Fibroblast of skin of back (primary cell): Measurements from ENCODE around the gene RFESD. TPM values are rescaled to one million over a fixed set of nuclear protein-coding genes. Genes with fewer than 3 reads are reported as not detected.

ENCODE experiments used
- DNase-seq: peaks from one replicate; pipeline ENCODE4 v3.0.0-alpha.2; 2013
- polyA plus RNA-seq, 2 experiments: library from polyadenylated mRNA; unstranded; fragments of 120-200 nt; gene quantifications; one replicate each; pipeline ENCODE4 v1.2.1, GENCODE V29; 2013; ENCODE audit not compliant: insufficient read length in 2 of 2

The RFESD gene
- 2.0 TPM for polyA plus RNA-seq (2013, experiment 1 of 2; ENCODE audit: insufficient read length)
- 1.9 TPM for polyA plus RNA-seq (2013, experiment 2 of 2; ENCODE audit: insufficient read length)

DNA sequence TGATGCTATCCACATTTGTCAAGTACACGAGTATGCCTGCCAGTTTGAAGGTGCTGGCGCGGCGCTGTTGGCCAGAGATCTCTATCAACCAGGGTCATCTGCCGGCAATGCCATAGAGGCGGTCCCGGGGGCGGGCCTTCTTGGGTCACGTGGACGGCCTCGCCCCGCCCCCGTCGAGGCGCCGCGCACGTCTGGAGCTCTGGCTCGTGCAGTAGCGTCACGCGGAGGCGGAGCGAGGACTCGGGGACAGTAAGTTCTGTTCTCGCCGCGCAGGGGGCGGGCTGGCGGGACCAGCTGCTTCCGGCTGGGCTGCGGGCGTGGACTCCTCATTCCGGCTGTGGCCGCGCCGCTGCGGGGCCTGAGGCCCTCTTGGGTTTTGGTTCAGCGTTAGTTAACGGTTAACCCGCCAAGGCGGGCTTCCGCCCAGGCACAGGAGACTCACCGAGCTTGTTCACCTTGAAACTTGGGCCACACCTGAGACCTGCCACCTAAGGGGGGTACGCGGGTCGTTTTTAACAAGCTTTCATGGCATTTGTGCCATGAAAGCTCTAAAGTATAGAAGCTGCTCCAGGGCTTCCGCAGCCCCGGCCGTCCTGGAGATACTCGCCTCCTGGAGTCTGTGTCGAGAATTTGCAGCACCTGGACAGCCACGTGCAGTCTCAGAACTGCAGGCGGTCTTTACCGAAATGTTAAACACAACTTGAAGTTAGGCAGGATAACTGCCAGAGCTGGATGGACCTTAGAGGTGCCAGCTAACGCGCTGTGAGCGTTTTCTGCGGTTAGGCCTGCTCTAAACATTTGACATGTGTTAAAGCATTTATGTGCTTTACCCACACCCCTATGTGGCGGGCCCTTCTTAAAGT is at the start of gene RFESD:
RFESD (plus strand) TSS at position 209 of the 863 bp plus-strand sequence. CDS start 5,495 bp downstream, outside the sequence.
- peak; percentile 96 for DNase-seq

DNA sequence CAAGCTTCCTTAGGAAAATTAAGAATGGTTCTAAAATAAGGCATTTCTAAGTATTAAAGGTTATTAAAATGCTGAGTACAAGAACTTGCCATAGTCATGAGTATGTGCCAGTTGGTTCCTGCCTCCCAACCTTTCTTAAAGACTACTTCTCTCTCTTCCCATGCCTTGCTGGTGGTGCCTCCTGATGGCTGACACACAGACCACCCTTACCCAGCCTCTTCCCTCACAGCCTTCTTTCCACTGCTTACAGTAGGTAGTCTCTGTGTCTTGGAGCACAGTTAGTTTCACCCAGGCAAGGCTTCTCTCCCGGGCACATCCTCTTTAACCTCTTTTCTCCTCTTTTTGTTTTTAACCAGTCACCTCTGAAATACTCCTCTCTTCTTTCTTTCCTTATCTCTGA is 47.3 kb upstream of the RFESD start:
- no peak for DNase-seq

- peak; percentile 69 for DNase-seq
Measured at GRCh38 chr5:95600557-95600956, 46.0 kb upstream of the RFESD start.

DNA sequence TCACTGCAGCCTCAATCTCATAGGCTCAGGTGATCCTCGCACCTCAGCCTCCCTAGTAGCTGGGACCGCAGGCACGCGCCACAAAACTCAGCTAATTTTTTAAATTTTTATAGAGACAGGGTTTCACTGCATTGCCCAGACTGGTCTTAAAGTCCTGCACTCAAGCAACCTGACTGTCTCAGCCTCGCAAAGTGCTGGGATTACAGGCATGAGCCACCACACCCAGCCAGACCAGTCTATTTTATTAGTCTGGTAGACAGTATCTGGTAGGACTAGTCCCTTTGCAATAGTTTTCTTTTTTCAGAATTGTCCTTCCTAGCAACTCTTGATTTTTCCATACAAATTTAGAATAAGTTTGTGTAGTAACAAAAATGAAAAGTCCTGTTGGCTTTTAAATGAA is 40.8 kb upstream of the RFESD start:
- no peak for DNase-seq

DNA sequence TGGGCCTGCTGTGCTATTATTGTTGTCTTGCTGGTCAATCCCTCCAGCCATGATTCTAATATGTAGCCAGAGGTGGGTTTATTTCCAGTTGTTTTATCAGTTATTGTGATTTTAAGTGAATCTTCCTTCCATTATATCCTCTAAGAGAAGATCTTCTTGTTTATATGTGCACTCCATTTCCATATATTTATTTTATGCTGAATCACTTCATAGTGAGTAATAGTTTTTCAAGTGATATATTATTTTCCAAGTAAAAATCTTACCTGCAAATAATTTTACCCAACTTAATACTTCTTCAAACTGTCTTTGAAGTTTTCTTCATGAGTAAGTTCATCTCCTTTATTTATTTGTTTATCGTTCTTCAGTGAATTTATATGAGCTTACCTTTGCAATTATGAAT is 40.2 kb upstream of the RFESD start:
- DNase-seq, result no peak

DNA sequence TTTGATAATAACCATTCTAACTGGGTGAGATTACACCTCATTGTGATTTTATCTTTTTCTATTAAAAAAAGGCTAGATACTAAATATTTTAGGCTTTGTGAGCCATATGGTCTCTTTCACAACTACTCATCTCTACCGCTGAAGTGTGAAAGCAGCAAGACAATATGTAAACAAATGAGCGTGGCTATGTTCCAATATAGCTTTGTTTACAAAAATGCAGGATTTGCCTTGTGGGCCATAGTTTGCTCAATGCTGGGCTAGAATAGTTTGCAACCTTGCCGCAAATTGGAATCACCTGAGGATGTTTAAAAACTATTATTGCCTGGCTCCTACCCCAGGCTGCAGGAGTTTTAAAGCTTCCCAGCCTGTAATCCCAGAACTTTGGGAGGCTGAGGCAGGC is 36.9 kb upstream of the RFESD start:
- no peak for DNase-seq

- DNase-seq, result no peak
Measured at GRCh38 chr5:95610546-95610945, 36.0 kb upstream of the RFESD start.

- no peak for DNase-seq
Measured at GRCh38 chr5:95611396-95611795, 35.2 kb upstream of the RFESD start.

GRCh38 chr5:95613514-95613913 is 33.1 kb upstream of the RFESD start:
- DNase-seq, result no peak

GRCh38 chr5:95615164-95615467 is 31.5 kb upstream of the RFESD start:
- no peak for DNase-seq

DNA sequence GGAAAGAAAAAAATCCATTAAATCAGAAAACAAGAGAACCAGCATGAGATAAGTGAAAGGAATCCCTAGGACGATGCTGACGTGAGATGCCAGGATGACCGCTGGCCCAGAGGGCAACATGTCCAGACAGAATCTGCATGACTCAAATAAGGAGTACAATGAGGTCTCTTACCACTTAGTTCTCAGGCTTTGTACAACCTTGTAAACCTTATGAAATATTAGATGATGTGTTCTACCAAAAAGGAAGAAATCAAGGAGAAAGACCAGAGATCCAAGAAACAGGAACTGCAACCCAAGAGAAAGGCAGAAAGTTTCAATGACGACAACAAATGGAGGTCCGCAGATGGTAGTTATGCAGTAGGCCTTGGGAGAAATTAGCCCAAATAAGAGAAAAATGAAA is 29.5 kb upstream of the RFESD start:
- DNase-seq, result no peak

DNA sequence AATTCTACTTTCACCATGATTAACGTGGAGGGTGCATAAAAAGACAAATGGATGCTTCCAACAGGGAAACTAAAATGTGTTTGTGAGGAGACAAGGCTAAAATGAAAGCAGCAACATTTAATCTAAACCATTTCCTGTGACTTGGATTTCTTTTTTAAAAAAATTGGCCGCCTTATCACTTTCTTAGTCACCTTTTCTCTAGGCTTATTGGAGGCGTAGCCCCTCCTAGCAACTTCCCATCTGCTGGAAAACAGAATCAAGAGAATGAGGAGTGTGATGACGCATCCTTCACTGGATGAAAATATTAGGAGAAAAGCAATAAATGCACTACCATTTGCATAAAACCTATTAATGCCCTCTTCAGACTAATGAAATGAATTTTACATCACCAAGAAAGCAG is 27.5 kb upstream of the RFESD start:
- peak; percentile 19 for DNase-seq

- DNase-seq, result no peak
Measured at GRCh38 chr5:95619514-95620029, 27.0 kb upstream of the RFESD start.

DNA sequence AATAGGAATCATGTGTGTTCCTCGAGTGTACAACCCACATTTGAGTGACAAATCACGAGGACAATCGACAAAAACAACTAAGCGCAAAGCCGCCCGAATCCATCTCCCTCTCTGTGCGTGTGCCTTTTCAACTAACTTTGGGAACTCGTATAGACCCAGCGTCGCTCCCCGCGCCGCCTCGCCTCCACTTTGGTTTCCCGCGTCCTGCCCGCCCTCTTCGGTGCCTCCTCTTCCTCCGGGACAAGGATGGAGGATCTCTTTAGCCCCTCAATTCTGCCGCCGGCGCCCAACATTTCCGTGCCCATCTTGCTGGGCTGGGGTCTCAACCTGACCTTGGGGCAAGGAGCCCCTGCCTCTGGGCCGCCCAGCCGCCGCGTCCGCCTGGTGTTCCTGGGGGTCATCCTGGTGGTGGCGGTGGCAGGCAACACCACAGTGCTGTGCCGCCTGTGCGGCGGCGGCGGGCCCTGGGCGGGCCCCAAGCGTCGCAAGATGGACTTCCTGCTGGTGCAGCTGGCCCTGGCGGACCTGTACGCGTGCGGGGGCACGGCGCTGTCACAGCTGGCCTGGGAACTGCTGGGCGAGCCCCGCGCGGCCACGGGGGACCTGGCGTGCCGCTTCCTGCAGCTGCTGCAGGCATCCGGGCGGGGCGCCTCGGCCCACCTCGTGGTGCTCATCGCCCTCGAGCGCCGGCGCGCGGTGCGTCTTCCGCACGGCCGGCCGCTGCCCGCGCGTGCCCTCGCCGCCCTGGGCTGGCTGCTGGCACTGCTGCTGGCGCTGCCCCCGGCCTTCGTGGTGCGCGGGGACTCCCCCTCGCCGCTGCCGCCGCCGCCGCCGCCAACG is 26.3 kb upstream of the RFESD start, which contains the start of gene GPR150:
GPR150 (plus strand) TSS at position 58 of the 840 bp plus-strand sequence; CDS start at position 247, 189 bp downstream.
- DNase-seq, result peak; percentile 52

- peak; percentile 39 for DNase-seq
Measured at GRCh38 chr5:95620870-95621838, 25.4 kb upstream of the RFESD start.

- no peak for DNase-seq
Measured at GRCh38 chr5:95621839-95622629, 24.5 kb upstream of the RFESD start.

GRCh38 chr5:95623706-95624105 is 22.9 kb upstream of the RFESD start:
- no peak for DNase-seq

GRCh38 chr5:95624368-95624767 is 22.2 kb upstream of the RFESD start:
- DNase-seq, result no peak

GRCh38 chr5:95626701-95627100 is 19.9 kb upstream of the RFESD start:
- no peak for DNase-seq

- DNase-seq, result no peak
Measured at GRCh38 chr5:95627971-95628810, 18.4 kb upstream of the RFESD start.
